ENCODE measurements around the gene SMCO2.
A peak's percentile ranks its signal among the peaks of the same experiment; 100 is the strongest.
"Not testable (repeated sequence)": the region's sequence is repeated elsewhere in the genome, so short reads cannot be mapped to it uniquely, and the experiment has no call there.

The SMCO2 gene

DNA sequence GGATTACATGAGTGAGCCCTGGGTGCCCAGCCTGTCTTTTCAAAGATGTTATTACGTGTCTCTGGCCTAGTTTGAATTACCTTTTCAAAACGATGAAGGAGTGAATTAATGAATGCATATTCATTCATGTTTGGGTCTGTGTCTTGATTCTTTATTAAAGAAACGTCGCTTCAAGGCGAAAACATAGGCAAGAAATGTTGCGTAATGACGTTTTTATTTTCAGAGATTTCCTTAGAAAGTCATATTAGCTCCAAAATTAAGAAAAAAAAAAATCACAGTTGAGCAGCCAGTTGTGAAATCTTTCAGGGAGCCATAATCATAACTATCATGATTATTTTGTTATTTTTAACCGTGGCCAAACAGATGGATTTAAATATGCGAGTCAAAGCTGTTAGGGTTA, 81.0 kb downstream of the SMCO2 start:
- DNase-seq (ENCODE audit: low read depth), result no peak

DNA sequence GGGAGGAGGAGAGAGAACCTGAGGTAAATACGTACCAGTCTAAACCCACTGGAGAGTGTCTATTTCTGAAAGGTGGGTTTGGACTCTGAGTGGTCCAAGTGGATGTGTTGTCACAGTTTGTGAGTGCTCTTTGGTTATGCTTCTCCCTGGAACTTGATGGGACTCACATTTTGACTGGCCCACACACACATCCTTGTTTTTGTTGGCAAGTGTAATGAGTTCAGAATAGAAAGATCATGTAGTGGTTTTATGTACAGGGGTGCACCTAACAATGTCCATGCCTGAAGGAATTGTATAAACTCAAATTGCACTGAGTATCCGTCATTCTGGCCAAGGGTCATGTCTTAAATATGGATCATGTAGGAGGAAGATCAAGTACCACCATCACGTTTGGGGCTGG, 82.3 kb downstream of the SMCO2 start:
- DNase-seq (ENCODE audit: low read depth), result no peak

DNA sequence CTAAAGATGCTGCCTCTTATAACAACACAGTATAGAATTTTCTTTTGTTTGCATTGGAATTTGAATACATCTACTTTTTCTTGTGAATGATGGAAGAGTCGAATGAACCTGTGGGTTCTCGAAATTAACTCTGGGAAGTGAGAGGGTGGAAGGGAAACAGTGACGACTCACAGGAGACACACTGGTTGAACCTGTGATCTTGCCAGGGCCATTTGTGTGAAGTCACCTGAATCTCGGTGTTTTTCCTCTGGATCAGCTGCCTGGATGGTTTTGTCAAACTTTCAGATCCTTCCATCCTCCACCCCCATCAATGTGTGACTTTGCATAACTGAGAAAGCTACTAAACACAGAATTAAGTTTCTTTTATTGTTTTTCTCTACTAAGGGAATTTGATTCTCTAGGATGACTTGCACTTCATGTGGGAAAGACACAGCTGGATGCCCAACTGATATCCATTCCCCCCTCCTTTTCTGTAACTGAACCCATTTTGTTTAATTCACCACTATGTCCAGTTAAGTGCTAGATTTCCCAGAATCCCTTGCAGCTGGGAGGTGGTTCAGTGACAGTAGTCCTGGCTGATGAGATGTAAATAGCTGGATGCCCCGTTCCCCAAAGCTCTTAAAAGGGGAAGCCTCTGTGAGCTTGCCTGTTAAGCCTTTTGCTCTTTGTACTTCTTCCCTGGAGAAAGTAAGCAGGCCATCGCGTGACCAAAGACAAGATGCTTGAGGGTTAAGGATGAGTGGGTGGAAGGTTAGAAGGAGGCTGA, 83.8 kb downstream of the SMCO2 start:
- DNase-seq (ENCODE audit: low read depth), result no peak

DNA sequence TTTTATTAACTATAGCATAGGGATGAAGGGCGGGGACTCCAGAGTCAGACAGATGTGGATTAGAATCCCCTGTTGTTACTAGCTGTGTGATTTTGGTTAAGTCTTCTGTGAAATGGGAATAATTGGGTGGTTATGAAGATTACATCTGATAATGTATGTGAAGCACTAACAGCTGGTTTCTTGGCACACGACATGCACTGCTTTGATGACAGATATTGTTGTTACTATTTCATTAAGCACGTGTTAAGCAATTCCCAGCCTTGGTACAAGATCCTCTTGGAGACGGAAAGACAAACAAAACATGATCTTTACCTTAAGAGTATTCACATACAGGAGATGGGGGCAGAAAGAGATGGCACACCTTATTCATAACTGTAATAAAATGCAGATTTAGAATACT, 85.4 kb downstream of the SMCO2 start:
- no peak for DNase-seq (ENCODE audit: low read depth)

DNA sequence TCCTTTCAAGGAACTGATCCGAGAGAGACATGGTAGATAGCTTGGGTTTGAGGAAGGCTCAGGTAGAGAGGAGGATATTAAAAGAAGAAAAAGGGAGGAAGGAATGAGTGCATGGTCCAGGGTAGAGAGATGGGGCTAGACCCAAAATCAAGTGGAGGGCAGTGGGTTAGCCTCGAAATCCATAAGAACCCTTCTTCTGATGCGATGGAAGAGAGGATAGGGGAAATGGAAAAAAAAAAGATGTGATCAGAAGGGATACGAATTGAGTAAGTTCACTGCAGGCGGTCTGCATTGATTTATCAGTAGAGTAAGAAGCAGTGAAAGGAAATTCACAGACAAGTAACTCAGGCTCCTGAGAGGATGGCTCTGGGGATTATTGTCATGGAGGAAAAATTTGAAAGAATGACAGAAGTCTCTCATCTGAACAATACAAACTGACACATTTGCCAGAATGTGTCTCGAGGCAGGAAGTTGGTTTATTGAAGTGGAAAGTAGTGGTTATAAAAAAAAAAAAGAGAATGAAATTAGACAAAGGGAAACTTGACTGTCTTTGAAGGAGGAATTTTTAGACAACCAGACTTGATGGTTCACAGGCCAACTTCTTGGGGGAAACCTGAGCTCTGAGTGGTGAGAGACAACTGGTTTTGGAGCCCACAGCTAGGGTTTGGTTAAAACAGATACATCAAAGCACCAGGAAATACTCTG, 87.7 kb downstream of the SMCO2 start:
- no peak for DNase-seq (ENCODE audit: low read depth)

DNA sequence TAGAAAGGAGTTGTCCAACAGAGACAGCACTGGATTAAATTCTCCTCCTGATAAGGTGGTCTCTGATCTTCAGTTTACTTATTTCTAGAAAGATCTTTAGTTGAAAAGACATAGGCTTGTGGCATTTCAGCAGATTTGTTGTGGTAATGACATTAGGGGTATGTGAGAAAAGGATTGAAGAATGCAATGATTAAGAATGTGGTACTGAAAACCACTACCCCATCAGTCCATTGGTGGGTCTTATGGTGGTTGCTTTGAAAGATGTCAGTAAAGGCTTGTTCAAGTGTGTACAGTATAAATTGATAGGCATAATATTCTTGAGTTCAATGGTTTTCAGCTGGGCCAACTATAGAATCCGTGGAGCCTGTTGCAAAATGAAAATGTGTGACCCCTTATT, 88.2 kb downstream of the SMCO2 start:
- no peak for DNase-seq (ENCODE audit: low read depth)

DNA sequence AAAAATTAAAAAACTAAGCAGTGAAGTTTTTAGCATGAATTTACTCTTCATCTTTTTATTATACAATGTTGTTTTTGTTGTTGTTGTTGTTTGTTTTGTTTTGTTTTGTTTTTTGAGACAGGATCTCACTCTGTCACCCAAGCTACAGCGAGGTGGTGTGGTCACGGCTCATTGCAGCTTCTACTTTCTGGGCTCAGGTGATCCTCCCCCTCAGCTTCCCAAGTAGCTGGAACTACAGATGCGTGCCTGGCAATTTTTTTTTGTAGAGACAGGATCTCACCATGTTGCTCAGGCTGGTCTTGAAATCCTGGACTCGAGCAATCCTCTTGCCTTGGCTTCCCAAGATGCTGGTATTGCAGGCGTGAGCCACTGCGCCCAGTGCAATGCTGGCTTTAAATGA, 88.8 kb downstream of the SMCO2 start:
- DNase-seq (ENCODE audit: low read depth), result no peak

DNA sequence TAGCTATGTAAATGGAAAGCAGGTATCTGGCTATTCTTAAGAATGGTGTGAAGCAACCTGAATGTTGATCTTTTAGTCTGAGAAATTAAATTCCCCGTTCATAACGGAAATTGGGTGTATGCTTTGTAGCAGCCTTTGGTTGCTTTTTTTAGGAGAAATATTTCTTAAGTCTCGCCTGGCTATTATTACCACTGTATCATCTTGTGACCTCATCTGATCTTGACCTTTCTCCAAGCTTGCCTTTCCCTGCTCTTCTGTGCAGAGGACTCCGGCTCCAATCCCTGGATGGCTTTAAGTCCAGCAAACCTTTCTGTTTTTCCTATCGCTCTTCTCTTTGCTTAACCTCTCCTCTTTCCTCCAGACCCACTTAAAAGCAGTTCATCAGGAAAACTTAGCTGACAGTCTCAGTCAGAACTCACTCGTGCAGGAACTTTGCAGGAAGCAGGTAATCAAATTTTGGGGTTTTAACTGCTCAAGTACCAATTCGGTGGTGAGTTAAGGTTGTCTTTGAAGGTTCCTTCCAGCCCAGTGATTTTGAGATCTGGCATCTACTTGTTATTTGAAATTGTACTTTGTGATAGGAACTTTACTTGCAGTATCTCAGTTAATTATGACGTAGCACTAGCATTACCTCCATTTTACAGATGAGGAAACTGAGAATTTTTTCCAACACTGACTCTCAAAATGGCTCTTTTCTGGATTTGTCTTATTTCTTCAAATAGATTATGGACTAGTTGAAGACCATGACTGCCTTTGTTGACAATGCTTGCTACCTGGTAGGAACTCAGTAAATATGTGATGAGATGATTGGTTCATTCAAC, 91.5 kb downstream of the SMCO2 start:
- no peak for DNase-seq (ENCODE audit: low read depth)

DNA sequence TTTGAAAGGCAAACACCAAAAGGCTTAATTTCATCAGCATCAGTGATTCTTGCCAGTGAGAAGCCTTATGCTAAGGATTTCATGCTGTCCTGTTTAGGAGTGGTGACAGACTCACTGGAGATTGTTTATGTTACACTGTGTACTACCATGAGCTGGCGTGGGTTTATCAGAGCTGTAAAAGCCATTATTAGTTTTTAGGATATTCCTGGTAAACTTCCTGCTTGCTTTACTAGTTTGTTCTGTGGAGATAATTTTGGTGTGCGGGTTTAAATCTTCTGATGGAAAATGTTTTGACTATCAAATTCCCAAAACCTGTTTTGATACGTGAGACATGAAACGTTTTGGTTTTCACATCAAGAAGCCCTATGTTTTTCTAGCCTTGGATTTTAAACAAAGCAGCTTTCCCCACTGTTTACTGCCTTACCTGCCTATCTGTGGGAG, 92.7 kb downstream of the SMCO2 start:
- DNase-seq (ENCODE audit: low read depth), result no peak

DNA sequence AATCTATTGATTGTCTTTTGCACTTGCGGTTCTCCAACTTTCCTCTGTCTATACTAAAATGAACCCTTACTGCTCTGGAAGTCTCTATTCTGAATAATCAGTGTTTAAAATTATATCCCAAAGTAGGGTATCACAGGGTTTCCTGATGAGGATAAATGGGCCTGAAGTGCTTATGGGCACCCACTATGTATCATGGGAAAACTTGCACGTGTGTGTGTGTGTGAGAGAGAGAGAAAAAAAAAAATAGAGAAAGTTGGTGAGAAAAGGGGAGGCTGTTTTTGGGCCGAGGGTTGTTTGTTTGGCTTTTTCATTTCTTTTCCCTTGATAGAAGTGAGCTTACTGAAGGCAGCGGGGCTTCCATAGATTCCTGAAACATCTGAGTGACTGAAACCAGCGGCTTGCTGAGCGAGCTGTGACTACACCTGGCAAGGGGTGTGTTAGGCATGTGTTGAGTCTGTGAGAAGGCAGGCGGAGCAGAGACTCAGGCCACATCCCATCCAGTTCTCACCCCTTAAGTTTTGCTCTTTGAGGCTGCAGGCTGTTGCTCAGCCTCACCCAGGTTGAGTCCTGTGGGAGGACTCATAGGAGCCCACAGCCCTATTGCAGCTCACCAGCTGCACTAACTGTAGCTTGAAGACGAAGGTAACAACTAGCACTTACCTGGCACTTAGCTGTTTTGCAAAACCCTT, 94.6 kb downstream of the SMCO2 start:
- no peak for DNase-seq (ENCODE audit: low read depth)

DNA sequence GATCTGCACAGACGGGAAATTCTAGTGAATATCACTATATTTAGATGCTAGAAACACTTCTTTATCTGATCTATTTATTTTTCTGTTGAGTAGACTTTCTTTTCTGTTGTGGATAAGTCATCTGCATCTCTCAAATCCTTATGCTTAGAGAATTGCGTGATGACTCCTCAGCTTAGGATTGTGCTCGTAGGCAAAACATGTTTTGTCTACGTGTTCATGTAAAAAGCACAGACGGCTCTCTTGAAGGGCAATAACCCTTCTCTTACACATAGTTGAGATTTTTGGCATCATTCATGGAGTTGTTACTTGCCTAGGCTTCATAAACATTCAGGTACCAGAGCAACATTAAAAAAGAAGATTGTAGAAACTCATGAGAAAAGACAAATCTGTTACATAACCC, 96.1 kb downstream of the SMCO2 start:
- DNase-seq (ENCODE audit: low read depth), result no peak

DNA sequence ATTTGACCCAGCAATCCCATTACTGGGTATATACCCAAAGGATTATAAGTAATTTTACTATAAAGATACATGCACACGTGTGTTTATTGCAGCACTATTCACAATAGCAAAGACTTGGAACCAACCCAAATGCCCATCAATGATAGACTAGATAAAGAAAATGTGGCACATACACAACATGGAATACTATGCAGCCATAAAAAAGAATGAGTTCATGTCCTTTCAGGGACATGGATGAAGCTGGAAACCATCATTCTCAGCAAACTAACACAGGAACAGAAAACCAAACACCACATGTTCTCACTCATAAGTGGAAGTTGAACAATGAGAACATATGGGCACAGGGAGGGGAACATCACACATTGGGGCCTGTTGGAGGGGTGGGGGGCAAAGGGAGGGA, 98.3 kb downstream of the SMCO2 start:
- not testable (repeated sequence) for DNase-seq (ENCODE audit: low read depth)

DNA sequence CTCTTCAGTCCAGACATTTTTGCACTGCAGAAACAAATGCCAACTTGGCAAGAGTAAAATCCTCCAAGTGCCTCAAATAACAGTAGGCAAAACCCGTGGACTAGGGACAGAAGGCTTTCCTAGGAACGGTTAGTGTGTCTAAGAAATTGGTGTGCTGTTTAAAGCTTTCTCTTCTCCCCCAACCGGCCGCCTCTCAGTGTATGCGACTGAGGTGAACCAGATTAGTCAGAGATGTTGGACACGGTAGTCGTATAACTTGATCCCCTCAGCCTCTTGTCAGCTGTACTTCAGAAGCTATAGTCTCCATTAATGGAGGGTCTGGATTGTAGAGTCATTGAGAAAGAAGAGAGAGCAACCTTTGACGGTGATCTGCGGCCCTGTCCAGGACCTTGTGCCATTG, 99.1 kb downstream of the SMCO2 start:
- no peak for DNase-seq (ENCODE audit: low read depth)

DNA sequence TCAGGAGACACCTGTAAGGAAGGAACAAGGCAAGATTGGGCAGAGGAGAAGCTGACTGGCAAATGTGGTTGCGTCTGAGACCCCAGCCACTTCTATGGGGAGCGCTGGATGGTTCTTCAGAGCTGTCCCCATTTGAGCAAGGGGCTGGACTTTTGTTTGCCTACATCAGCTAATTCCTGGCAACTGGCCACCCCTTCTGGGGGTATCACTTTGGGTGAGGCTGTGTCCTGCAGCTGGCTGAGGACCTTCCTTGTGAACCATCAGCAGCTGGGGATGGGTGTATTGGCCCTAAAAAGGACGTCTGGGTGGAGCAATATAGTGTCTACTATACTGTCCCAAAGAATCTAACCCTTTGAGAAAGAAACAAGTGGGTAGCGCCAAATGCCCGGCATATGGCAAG, 101.1 kb downstream of the SMCO2 start:
- DNase-seq (ENCODE audit: low read depth), result no peak

DNA sequence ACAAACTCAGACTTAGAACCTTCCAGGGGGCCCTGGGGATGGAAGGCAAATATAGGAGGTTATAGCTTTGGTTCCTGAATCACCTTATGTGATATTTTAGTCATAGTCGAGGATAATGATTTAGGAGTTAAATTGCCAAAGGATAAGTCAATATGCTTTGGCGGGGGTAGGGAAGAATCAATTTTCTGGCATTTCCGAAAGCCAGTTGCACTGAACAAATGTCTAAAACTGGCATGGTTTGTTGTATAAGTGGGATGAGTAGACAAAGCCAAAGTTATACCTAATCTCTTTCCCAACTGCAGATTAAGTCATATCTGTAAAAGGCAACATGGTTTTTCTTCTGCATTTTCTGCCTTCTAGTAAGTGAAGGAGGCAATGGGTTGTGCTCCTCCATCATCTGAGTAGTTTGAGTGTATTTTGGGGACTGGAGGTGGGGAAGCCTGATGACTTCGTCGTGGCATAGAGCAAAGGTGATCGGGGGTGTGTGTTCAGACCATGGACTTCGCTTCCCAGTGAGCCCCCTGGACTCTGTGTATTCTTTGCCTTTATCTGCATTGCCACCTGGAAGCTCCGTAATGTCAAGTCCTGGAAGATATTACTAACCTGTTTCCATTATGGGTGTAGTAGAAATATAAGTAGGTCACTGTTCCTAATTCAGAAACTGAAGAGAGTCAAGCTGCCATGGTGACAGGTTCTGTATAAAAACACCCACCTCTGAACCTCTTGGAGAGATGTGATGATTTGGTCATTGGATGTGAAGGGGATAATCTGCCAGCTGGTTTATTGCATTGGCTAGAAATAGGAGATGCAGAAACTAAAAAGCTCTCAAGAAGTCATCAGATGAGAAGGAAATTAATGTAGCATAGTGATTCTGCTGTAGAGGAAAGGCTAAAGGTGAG, 102.0 kb downstream of the SMCO2 start:
- DNase-seq (ENCODE audit: low read depth), result no peak

DNA sequence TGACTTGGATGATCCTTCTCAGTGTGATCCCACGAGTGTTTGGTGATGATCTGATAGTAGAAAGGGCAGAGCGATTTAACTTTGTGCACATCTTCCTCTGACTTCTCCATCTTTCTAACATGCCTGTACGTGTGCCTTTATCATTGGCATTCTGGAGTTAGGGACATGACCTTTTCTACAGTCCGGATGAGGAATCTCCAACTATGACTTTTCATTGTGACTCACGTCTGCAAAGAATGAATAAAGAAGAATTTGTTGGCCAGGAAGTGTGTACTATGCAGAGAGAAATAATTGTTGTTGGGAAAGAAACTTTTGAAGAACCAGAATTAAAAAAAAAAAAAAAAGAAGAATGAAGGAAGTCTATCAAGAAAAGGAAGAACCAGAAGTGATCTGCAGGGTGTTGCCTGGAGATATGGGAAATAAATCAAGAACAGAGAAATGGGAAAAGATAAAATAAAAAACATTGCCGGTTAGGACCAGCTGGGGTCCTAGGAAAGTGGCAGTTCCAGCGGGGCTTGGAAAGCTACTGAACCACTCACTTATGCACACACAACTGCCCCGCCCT, 102.8 kb downstream of the SMCO2 start:
- DNase-seq (ENCODE audit: low read depth), result no peak

DNA sequence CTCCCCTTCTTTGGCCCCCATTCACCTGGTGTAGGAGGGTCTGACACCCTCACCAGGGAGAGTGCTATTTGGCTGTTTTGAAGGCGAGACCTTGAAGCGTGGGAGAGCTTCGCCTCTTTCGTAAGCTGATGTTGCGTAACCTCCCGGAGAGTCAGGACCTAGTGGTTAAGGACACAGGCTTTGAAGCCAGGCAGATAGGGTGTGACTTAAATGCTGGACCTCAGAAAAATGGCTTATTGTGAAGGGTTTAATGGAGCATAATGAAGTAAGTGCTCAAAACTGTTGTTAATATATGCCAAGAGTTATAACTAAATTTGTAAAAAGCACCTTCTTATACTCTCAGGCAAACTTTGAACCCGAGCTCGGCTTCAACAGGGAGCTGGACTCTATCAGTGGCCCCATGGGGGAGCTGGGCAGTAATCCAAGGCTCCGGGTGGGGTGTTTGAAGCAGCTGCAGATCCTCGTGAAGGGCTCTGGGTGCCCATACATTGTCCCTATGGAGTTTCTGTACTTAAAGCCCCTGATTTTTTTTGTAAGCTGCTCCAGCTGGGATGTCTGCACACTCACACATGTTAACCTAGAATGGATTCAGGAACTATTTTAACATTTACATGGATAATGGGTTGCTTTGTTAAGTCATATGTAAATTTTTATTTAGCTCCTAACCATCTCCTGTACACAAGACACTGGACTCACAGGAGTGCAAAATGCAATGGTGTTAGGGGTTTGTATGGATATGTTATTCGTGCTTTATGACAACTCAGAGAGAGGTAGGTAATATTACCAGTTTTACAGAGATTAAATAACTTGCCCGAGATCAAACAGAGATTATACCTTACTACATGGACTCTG, 103.5 kb downstream of the SMCO2 start:
- DNase-seq (ENCODE audit: low read depth), result peak; percentile 18

DNA sequence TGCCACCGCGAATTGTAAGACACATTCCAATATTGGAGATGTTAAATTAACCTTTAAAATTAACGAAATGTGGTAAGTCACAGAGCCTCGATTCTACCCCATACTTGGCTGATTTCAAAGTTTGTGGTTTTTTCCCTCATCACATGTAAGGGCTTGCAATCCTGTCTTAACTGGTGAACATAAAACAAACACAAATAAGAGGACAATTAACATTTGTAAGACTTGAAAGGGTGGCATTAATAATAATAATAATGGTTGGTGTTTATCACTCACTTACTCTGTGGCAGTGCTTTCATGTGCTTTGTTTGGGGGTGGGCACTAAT, 104.1 kb downstream of the SMCO2 start:
- no peak for DNase-seq (ENCODE audit: low read depth)

DNA sequence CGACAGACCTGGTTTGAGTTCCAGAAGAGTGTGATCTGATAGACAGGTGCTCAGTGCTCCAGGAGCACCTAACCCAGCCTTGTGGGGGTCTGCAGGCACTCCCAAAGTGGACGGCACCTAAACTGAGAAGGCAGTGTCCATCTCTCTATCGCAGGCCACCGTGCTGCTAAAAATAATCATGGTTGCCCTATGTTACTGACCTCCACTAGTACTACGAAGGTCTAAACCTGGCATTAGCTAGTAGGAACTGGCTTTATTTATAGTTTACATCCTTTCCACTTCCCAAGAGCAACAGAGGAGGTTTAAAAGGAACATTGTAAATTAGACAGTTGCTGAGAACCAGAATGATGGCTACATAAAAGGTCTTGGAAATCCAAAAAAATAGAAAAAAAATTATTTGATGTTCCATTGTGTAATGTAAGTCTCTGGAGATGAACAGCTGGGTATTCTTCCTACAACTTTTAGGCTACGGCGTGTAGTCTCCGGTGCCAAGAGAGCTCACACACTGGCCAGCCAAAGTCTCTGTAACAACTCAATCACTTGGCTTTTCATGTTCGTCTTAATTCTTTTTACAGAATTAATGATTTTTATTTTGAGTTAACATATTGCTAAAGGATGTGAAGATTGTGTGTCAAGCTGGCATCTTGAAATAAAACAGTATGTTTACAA, 104.8 kb downstream of the SMCO2 start:
- no peak for DNase-seq (ENCODE audit: low read depth)

Data from CMK (cell line).